Body of pancreas (tissue), 4 donors: ENCODE results near the gene PABPN1L.

ENCODE experiments used
- POLR2A ChIP-seq, 3 donors: fragments of 450-650 bp; IDR thresholded peaks; one replicate each; pipeline ENCODE4 v1.6.1; 2016; ENCODE audit warnings: antibody characterized with exemption in 3 of 3, mild to moderate bottlenecking in 2 of 3
- TF ChIP-seq, protein P1 (sequence below), 7 experiments: fragments of 450-650 bp in 4 of 7; fragments of 200-600 bp in 3 of 7; sonication (generic) in 3 of 7; IDR thresholded peaks; one replicate each; pipeline ENCODE4 v1.5.1; 2016 to 2019; ENCODE audit warnings: antibody characterized with exemption in 7 of 7

DNA sequence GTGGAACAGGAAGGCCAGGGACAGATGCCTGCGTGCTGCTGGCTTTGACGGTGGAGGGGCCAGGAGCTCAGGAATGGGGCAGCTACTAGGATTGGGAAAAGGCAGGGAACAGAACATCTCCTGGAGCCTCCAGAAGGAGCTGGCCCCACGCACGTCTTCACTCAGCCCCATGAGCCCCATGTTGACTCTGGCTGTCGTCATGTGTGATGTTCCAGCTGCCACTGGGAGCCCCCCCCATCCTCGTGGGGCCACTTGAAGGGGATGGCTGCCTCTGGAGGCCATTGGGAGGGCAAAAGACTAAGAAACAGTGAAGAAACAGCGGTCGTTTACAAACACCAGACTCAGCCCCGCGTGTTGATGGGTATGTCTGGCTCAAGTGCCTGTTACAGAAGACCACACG lies 36.2 kb downstream of the PABPN1L start:
- TF ChIP-seq, protein P1, sequence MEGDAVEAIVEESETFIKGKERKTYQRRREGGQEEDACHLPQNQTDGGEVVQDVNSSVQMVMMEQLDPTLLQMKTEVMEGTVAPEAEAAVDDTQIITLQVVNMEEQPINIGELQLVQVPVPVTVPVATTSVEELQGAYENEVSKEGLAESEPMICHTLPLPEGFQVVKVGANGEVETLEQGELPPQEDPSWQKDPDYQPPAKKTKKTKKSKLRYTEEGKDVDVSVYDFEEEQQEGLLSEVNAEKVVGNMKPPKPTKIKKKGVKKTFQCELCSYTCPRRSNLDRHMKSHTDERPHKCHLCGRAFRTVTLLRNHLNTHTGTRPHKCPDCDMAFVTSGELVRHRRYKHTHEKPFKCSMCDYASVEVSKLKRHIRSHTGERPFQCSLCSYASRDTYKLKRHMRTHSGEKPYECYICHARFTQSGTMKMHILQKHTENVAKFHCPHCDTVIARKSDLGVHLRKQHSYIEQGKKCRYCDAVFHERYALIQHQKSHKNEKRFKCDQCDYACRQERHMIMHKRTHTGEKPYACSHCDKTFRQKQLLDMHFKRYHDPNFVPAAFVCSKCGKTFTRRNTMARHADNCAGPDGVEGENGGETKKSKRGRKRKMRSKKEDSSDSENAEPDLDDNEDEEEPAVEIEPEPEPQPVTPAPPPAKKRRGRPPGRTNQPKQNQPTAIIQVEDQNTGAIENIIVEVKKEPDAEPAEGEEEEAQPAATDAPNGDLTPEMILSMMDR (IDR thresholded peaks at IDR 0.05), result no peak
- TF ChIP-seq POLR2A (IDR thresholded peaks at IDR 0.05), result no peak
